Peyer's patch (tissue), 4 donors: Measurements from ENCODE around the gene CNST. TPM values are rescaled to one million over a fixed set of nuclear protein-coding genes. Genes with fewer than 3 reads are reported as not detected.
"Not testable (repeated sequence)": the region's sequence is repeated elsewhere in the genome, so short reads cannot be mapped to it uniquely, and the experiment has no call there.

Experiments used
- DNase-seq, 3 donors: peaks; one replicate each; pipeline ENCODE4 v3.0.0-alpha.2; 2017 to 2019
- H3K27ac ChIP-seq, 4 donors: fragments of 200-600 bp; sonication (generic); one replicate each; pipeline ENCODE4 v1.5.1; 2016 to 2019
- H3K27me3 ChIP-seq, 2 donors: fragments of 200-600 bp; sonication (generic); one replicate each; pipeline ENCODE4 v1.5.1; 2019
- H3K36me3 ChIP-seq, 3 donors: fragments of 200-600 bp; sonication (generic); one replicate each; pipeline ENCODE4 v1.5.1; 2016 to 2019
- H3K4me1 ChIP-seq, 4 donors: fragments of 200-600 bp; sonication (generic); one replicate each; pipeline ENCODE4 v1.5.1; 2016 to 2019
- H3K4me3 ChIP-seq, 4 donors: fragments of 200-600 bp; sonication (generic); 1 replicate in 3 of 4; 2 replicates in 1 of 4; pipeline ENCODE4 v1.5.1; 2016 to 2019; ENCODE audit warnings: mild to moderate bottlenecking in 1 of 4
- H3K9me3 ChIP-seq, 4 donors: fragments of 200-600 bp; sonication (generic); one replicate each; pipeline ENCODE4 v1.5.1; 2016 to 2019; ENCODE audit warnings: mild to moderate bottlenecking in 1 of 4
- POLR2A ChIP-seq, 2 donors: fragments of 450-650 bp; IDR thresholded peaks; one replicate each; pipeline ENCODE4 v1.5.1; 2017; ENCODE audit warnings: antibody characterized with exemption in 2 of 2, mild to moderate bottlenecking in 2 of 2, moderate library complexity in 2 of 2
- total RNA-seq, 4 donors: library from RNA; depleted of rRNA; stranded (reverse); fragments of >200 nt; gene quantifications; one replicate each; pipeline ENCODE4 v1.1.0, GENCODE V29; 2016
- TF ChIP-seq, protein P1 (sequence below), 6 experiments: fragments of 450-650 bp in 4 of 6; fragments of 200-600 bp in 2 of 6; sonication (generic) in 1 of 6; IDR thresholded peaks; one replicate each; pipeline ENCODE4 v1.5.1; 2017 to 2019; ENCODE audit warnings: antibody characterized with exemption in 6 of 6, mild to moderate bottlenecking in 3 of 6, moderate library complexity in 1 of 6

The CNST gene
- total RNA-seq, 4 donors from 2014 or later: 62.0 to 75.7 (median 69.8) TPM

DNA sequence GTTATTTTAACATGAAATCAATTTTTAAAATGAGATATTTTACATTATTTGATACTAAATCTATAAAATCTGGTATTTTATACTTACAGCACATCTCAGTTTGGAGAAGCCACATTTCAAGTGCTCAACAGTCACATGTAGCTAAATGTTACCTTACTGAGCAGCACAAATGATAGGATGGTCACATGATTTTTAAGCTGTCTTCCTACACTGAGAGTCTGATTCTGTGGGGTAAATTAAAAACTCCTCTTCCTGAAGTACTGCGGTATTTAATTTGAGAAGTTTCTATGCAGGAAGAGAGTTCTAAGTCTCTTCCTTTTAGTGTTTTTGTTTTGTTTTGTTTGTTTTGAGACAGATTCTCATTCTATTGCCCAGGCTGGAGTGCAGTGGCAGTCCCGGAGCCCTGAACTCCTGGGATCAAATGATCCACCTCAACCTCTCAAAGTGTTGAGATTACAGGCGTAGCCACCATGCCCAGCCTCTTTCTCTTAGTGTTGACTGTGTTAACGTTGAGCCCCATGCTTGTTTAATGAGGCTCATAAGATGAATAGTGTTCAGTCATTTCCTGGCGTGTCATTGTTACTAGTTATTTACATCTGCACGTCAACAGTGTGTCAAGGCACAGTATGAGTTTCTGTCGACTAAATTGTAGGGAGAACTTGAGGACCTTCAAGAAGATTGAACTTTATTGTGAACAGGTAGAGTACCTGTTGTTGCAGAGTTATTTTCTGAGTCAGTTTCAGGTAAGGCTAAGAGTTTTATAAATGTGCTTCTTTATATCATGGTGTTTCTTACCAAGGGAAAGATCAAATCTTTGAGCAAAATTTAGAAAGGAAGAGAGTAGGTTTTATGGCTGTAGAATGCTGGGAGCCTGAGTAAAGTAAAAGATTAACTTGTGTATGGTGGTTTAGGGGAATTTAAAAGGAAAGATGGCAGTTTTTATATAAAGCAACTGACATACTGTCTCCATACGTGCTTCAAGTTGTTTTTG is 3.3 kb downstream of the CNST start:
- H3K4me3 ChIP-seq: peak overlapping the region in 1 of 4 donors; percentile 5
- H3K4me1 ChIP-seq: peaks cover 0 to 53% (median 9%) of the 10 kb centered on the region in 4 donors
- H3K27me3 ChIP-seq: no peaks in the 10 kb centered on the region
- no peaks in the 10 kb centered on the region for H3K9me3 ChIP-seq
- H3K36me3 ChIP-seq: no peaks in the 10 kb centered on the region
- TF ChIP-seq, protein P1, sequence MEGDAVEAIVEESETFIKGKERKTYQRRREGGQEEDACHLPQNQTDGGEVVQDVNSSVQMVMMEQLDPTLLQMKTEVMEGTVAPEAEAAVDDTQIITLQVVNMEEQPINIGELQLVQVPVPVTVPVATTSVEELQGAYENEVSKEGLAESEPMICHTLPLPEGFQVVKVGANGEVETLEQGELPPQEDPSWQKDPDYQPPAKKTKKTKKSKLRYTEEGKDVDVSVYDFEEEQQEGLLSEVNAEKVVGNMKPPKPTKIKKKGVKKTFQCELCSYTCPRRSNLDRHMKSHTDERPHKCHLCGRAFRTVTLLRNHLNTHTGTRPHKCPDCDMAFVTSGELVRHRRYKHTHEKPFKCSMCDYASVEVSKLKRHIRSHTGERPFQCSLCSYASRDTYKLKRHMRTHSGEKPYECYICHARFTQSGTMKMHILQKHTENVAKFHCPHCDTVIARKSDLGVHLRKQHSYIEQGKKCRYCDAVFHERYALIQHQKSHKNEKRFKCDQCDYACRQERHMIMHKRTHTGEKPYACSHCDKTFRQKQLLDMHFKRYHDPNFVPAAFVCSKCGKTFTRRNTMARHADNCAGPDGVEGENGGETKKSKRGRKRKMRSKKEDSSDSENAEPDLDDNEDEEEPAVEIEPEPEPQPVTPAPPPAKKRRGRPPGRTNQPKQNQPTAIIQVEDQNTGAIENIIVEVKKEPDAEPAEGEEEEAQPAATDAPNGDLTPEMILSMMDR (IDR thresholded peaks at IDR 0.05): no peak
- TF ChIP-seq POLR2A (IDR thresholded peaks at IDR 0.05): no peak
- DNase-seq: no peak
- H3K27ac ChIP-seq: peak overlapping the region; percentile 28 to 98 (median 60)

DNA sequence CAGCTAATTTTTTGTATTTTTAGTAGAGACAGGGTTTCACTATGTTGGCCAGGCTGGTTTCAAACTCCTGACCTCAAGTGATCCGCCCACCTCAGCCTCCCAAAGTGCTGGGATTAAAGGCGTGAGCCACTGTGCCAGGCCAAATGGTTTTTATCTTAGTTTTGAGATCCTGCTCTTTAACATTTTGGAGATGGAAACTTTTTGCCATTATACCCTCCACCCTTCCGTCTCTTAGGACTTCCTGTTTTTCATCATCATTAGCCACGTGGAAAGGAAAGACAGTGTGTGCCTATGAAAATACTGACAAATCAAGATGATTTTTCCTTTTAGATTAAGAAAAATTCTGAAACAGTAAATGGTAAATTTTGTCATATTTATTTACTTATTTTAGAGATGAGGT is 5.1 kb downstream of the CNST start:
- Histone ChIP-seq H3K27ac (peak overlapping the region; percentile 40 to 98 (median 56)), H3K4me1 (peaks cover 0 to 43% (median 7%) of the 10 kb centered on the region in 4 donors), H3K4me3 (peak overlapping the region in 1 of 4 donors; percentile 1)
- not testable (repeated sequence) for H3K9me3 ChIP-seq, DNase-seq, H3K36me3 ChIP-seq, H3K27me3 ChIP-seq

DNA sequence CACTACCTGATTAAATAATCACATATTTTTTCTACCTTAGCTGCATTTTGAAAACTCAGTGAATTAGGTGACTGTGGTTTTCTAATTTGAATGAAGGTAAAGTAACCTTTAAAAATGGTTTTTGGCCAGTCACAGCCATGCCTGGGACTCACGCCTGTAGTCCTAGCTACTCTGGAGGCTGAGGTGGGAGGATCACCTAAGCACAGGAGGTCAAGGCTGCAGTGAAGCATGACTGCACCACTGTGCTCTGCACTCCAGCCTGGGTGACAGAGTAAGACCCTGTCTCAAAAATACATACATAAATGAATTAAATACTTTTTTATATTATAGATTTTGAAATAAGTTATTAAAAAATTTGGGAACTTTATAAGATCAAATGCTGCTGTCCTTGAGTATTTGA is 5.7 kb downstream of the CNST start:
- Histone ChIP-seq H3K9me3 (no peaks in the 10 kb centered on the region), H3K4me3 (peak overlapping the region in 1 of 4 donors; percentile 1), H3K36me3 (no peaks in the 10 kb centered on the region), H3K4me1 (peaks cover 0 to 43% (median 7%) of the 10 kb centered on the region in 4 donors), H3K27ac (peak overlapping the region in 2 of 4 donors; percentile 40 to 67), H3K27me3 (no peaks in the 10 kb centered on the region)
- DNase-seq: no peak
- no peak for TF ChIP-seq POLR2A (IDR thresholded peaks at IDR 0.05)
- TF ChIP-seq, protein P1 (IDR thresholded peaks at IDR 0.05): no peak

DNA sequence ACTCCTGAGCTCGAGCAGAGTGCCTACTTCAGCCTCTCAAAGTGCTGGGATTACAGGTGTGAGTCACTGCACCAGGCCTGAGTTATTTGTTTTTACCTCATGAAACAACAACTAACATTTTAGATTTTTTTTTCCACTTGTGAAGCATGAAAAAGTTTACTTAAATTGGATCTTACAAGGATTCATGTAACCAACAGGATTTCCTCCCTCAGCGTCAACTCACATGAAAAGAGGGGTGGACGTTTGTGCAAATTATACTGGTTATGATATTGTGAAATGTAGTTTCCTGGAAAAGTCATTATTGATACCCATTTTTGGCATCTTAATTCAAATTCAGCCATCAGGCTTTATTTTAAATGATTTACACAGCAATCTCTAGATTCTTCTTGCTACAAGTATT is 6.5 kb downstream of the CNST start:
- Histone ChIP-seq H3K4me1 (peaks cover 0 to 40% (median 7%) of the 10 kb centered on the region in 4 donors), H3K4me3 (no peak overlapping the region), H3K27me3 (no peaks in the 10 kb centered on the region), H3K36me3 (no peaks in the 10 kb centered on the region), H3K27ac (peak overlapping the region in 2 of 4 donors; percentile 4 to 20), H3K9me3 (no peaks in the 10 kb centered on the region)
- TF ChIP-seq, protein P1 (IDR thresholded peaks at IDR 0.05): no peak
- TF ChIP-seq POLR2A (IDR thresholded peaks at IDR 0.05): no peak
- DNase-seq: no peak

DNA sequence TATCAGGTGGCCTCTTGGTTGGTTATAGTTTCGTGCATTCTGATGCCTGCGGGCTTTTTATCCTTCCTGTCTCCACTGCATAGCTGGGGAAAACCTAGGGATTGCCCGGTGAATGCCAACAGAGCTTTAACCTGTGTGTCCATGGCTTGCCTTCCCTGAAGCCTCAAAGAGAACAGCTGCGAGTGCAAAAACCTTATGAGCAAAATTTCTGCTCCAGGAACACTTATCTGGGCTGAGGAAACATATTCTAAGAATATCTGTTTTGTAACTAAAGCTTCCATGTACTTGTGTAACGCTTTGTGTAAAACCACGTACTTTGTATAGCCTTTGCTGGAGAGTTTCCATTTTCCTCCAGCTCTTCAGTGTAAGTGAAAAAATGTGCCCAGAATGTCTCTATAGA is 7.2 kb downstream of the CNST start:
- H3K27me3 ChIP-seq: no peaks in the 10 kb centered on the region
- DNase-seq: no peak
- no peaks in the 10 kb centered on the region for H3K9me3 ChIP-seq
- peak overlapping the region in 2 of 4 donors; percentile 4 to 20 for H3K27ac ChIP-seq
- TF ChIP-seq, protein P1 (IDR thresholded peaks at IDR 0.05): no peak
- TF ChIP-seq POLR2A (IDR thresholded peaks at IDR 0.05): no peak
- H3K4me1 ChIP-seq: peaks cover 0 to 33% (median 5%) of the 10 kb centered on the region in 4 donors
- H3K36me3 ChIP-seq: no peaks in the 10 kb centered on the region
- no peak overlapping the region for H3K4me3 ChIP-seq

DNA sequence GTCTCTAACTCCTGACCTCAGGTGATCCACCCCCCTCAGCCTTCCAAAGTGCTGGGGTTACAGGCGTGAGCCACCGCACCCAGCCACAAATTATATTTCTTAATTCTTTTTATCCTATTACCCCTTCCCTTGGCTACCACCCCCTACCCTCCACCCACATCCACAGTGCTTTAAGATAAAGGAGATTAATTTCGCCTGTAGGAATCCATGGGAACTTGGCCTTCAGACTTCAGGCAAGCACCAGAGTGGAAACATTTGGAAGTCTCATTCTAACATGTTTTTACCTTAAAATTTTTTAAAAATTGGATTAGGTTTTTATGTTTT is 10.4 kb downstream of the CNST start:
- Histone ChIP-seq H3K4me1 (peaks cover 0 to 29% (median 2%) of the 10 kb centered on the region in 4 donors), H3K27me3 (no peaks in the 10 kb centered on the region)
- no peak for TF ChIP-seq POLR2A (IDR thresholded peaks at IDR 0.05)
- TF ChIP-seq, protein P1 (IDR thresholded peaks at IDR 0.05): no peak

More for the DNA sequence above, 10.4 kb downstream of the CNST start:
- Histone ChIP-seq H3K9me3 (no peaks in the 10 kb centered on the region), H3K36me3 (no peaks in the 10 kb centered on the region), H3K27ac (no peak overlapping the region), H3K4me3 (no peak overlapping the region)
- no peak for DNase-seq
